Osteoblast (primary cell): ENCODE data around the gene COL9A2. TPM values are rescaled to one million over a fixed set of nuclear protein-coding genes. Genes with fewer than 3 reads are reported as not detected.

Source experiments
- DNase-seq: peaks from one replicate; pipeline ENCODE4 v3.0.0; 2011; ENCODE audit warnings: low spot score, mixed read lengths; ENCODE audit not compliant: insufficient read length; ENCODE audit errors: missing footprints
- H2AFZ ChIP-seq: 2 replicates; pipeline ENCODE4 v1.6.0; 2011; ENCODE audit warnings: mild to moderate bottlenecking, low read length
- H3K27ac ChIP-seq: 2 replicates; pipeline ENCODE4 v1.5.1; 2011; ENCODE audit warnings: mild to moderate bottlenecking, low read depth, low read length, moderate library complexity
- H3K27me3 ChIP-seq: 2 replicates; pipeline ENCODE4 v1.6.0; 2012; ENCODE audit warnings: mild to moderate bottlenecking, control low read depth, inconsistent platforms, low read length, moderate library complexity; ENCODE audit not compliant: insufficient read depth
- H3K36me3 ChIP-seq: 2 replicates; pipeline ENCODE4 v1.5.1; 2011; ENCODE audit warnings: mild to moderate bottlenecking, low read length, control low read depth, moderate library complexity; ENCODE audit not compliant: insufficient read depth
- H3K4me1 ChIP-seq: 2 replicates; pipeline ENCODE4 v1.5.1; 2011; ENCODE audit warnings: mild to moderate bottlenecking, low read length, control low read depth, moderate library complexity; ENCODE audit not compliant: insufficient read depth
- H3K4me2 ChIP-seq: 2 replicates; pipeline ENCODE4 v1.6.0; 2011; ENCODE audit warnings: mild to moderate bottlenecking, low read length; ENCODE audit not compliant: insufficient read depth
- H3K4me3 ChIP-seq: fragments of 200-600 bp; sonication (generic); 3 replicates; pipeline ENCODE4 v1.5.1; 2012; ENCODE audit warnings: mild to moderate bottlenecking, low read length, inconsistent platforms; ENCODE audit not compliant: insufficient read depth
- H3K79me2 ChIP-seq: 2 replicates; pipeline ENCODE4 v1.6.0; 2012; ENCODE audit warnings: mild to moderate bottlenecking, low read length, control low read depth, inconsistent platforms; ENCODE audit not compliant: insufficient read depth
- H3K9me3 ChIP-seq: 2 replicates; pipeline ENCODE4 v1.5.1; 2011; ENCODE audit warnings: low read depth, low read length, control low read depth
- H4K20me1 ChIP-seq: 2 replicates; pipeline ENCODE4 v1.6.0; 2012; ENCODE audit warnings: mild to moderate bottlenecking, low read length, control low read depth; ENCODE audit not compliant: insufficient read depth
- CTCF ChIP-seq: IDR thresholded peaks from 2 replicates; pipeline ENCODE4 v1.5.1; 2011; ENCODE audit warnings: mild to moderate bottlenecking, low read depth, low read length, moderate library complexity; ENCODE audit errors: extremely low read depth
- total RNA-seq: library from RNA; depleted of rRNA; stranded (reverse); fragments of >200 nt; gene quantifications from 2 replicates; pipeline ENCODE4 v1.2.3, GENCODE V29; 2012

Gene COL9A2
- total RNA-seq, 1 donor: 0.36 TPM

- Histone ChIP-seq H3K9me3 (no peaks in the 10 kb centered on the region), H3K4me3 (no peak overlapping the region), H3K27ac (no peak overlapping the region), H3K4me1 (peaks cover 7% of the 10 kb centered on the region), H3K4me2 (no peak overlapping the region), H2AFZ (no peak overlapping the region), H3K36me3 (no peaks in the 10 kb centered on the region), H3K27me3 (peaks cover 8% of the 10 kb centered on the region), H4K20me1 (no peaks in the 10 kb centered on the region), H3K79me2 (no peaks in the 10 kb centered on the region)
- no peak for TF ChIP-seq CTCF
- DNase-seq: peak; percentile 30
These were observed 13.3 kb downstream of the COL9A2 start for GRCh38 chr1:40303790-40304189.

GRCh38 chr1:40303051-40303771 lies 13.9 kb downstream of the COL9A2 start:
- H3K27ac ChIP-seq: no peak overlapping the region
- peaks cover 7% of the 10 kb centered on the region for H3K4me1 ChIP-seq
- no peaks in the 10 kb centered on the region for H3K9me3 ChIP-seq
- peak; percentile 61 for DNase-seq
- H4K20me1 ChIP-seq: no peaks in the 10 kb centered on the region
- no peaks in the 10 kb centered on the region for H3K79me2 ChIP-seq
- H3K4me2 ChIP-seq: no peak overlapping the region
- no peak for TF ChIP-seq CTCF
- no peaks in the 10 kb centered on the region for H3K36me3 ChIP-seq
- peaks cover 8% of the 10 kb centered on the region for H3K27me3 ChIP-seq
- no peak overlapping the region for H2AFZ ChIP-seq
- no peak overlapping the region for H3K4me3 ChIP-seq

DNA sequence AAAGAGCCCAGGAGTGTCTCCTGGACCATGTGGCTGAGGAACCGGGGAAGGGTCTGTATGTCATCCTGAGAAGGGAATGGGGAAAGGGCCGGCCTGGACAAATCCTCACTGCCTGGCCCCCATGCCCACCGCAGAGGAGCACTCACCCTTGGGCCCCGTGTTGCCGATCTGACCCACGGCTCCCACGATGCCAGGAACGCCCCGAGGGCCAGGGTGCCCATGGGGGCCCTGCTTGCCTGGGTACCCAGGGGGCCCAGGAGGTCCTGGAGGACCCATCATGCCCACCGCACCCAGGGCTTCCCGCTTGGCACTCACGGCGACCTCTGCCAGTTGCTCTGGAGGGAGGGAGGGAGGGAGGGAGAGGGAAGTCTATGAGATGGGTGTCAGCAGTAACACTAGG lies 14.6 kb downstream of the COL9A2 start:
- Histone ChIP-seq H4K20me1 (no peaks in the 10 kb centered on the region), H3K27ac (no peak overlapping the region), H2AFZ (no peak overlapping the region), H3K27me3 (peaks cover 8% of the 10 kb centered on the region), H3K79me2 (no peaks in the 10 kb centered on the region), H3K4me1 (peaks cover 7% of the 10 kb centered on the region), H3K4me3 (no peak overlapping the region), H3K9me3 (no peaks in the 10 kb centered on the region), H3K36me3 (no peaks in the 10 kb centered on the region), H3K4me2 (no peak overlapping the region)
- peak; percentile 68 for DNase-seq
- TF ChIP-seq CTCF: no peak

GRCh38 chr1:40301541-40302299 lies 15.4 kb downstream of the COL9A2 start:
- no peak overlapping the region for H3K27ac ChIP-seq
- H3K9me3 ChIP-seq: no peaks in the 10 kb centered on the region
- no peaks in the 10 kb centered on the region for H4K20me1 ChIP-seq
- H3K4me3 ChIP-seq: no peak overlapping the region
- H3K36me3 ChIP-seq: no peaks in the 10 kb centered on the region
- no peak overlapping the region for H3K4me2 ChIP-seq
- peaks cover 8% of the 10 kb centered on the region for H3K27me3 ChIP-seq
- TF ChIP-seq CTCF: no peak
- H2AFZ ChIP-seq: no peak overlapping the region
- no peak for DNase-seq
- peaks cover 7% of the 10 kb centered on the region for H3K4me1 ChIP-seq
- H3K79me2 ChIP-seq: no peaks in the 10 kb centered on the region
